DND-41 (cell line): ENCODE measurements around the gene BAIAP2L1.
"Not testable (repeated sequence)": the region's sequence is repeated elsewhere in the genome, so short reads cannot be mapped to it uniquely, and the experiment has no call there.

ENCODE experiments used
- EZH2 ChIP-seq: IDR thresholded peaks from 3 replicates; pipeline ENCODE4 v1.6.1; 2012; ENCODE audit warnings: borderline replicate concordance, low read depth, mild to moderate bottlenecking, moderate library complexity, low read length, inconsistent platforms; ENCODE audit not compliant: severe bottlenecking
- TF ChIP-seq, protein P1 (sequence below): IDR thresholded peaks from 2 replicates; pipeline ENCODE4 v1.5.1; 2012; ENCODE audit warnings: borderline replicate concordance, low read length, moderate library complexity, mild to moderate bottlenecking; ENCODE audit not compliant: poor library complexity, severe bottlenecking; ENCODE audit errors: extremely low read depth

DNA sequence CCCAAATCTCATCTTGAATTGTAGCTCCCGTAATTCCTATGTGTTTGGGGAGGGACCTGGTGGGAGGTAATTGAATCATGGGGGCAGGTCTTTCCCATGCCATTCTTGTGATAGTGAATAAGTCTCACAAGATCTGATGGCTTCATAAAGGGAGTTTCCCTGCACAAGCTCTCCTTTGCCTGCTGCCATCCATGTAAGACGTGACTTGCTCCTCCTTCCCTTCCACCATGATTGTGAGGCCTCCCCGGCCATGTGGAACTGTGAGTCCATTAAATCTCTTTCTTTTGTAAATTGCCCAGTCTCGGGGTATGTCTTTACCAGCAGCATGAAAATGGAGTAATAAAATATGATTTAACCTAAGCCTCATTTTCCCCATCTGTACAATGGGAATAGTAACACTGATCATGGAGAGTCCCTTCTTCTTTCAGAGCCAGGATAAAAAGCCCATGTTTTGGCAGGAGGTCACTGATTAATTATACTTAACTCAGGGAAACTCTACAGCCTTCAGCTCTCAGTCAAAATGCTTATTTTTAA lies 84.8 kb downstream of the BAIAP2L1 start:
- TF ChIP-seq, protein P1, sequence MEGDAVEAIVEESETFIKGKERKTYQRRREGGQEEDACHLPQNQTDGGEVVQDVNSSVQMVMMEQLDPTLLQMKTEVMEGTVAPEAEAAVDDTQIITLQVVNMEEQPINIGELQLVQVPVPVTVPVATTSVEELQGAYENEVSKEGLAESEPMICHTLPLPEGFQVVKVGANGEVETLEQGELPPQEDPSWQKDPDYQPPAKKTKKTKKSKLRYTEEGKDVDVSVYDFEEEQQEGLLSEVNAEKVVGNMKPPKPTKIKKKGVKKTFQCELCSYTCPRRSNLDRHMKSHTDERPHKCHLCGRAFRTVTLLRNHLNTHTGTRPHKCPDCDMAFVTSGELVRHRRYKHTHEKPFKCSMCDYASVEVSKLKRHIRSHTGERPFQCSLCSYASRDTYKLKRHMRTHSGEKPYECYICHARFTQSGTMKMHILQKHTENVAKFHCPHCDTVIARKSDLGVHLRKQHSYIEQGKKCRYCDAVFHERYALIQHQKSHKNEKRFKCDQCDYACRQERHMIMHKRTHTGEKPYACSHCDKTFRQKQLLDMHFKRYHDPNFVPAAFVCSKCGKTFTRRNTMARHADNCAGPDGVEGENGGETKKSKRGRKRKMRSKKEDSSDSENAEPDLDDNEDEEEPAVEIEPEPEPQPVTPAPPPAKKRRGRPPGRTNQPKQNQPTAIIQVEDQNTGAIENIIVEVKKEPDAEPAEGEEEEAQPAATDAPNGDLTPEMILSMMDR = not testable (repeated sequence)
- TF ChIP-seq EZH2 = not testable (repeated sequence)
